A673 (cell line): Measurements from ENCODE around the gene ATP2B2. TPM values are rescaled to one million over a fixed set of nuclear protein-coding genes. Genes with fewer than 3 reads are reported as not detected.

Source experiments
- Bru-seq: library from RNA; stranded (reverse); fragments of 400-500 nt; gene quantifications from one replicate; lab custom pipeline; 2021; lab: Mats Ljungman, UMichigan
- BruChase-seq, 2 experiments: library from RNA; stranded (reverse); fragments of 400-500 nt; gene quantifications; one replicate each; lab custom pipeline; 2021; lab: Mats Ljungman, UMichigan
- BruUV-seq: library from RNA; stranded (reverse); fragments of 400-500 nt; replicated peaks from 2 replicates; lab custom pipeline; 2021; lab: Mats Ljungman, UMichigan
- CTCF ChIA-PET: fragments of 300-600 bp; sonication (Branson Sonifier 250); formaldehyde crosslinking; loops from one replicate; lab custom pipeline; 2022; ENCODE audit warnings: antibody characterized with exemption; lab: Charles Lee
- POLR2A ChIA-PET: fragments of 300-600 bp; sonication (Branson Sonifier 250); formaldehyde crosslinking; loops from one replicate; lab custom pipeline; 2022; ENCODE audit warnings: antibody characterized with exemption; ENCODE audit not compliant: low non-redundant PET; lab: Charles Lee
- DNase-seq: peaks from one replicate; pipeline ENCODE4 v3.0.0-alpha.2; 2015; ENCODE audit warnings: low spot score
- H3K27ac ChIP-seq: fragments of 200-600 bp; sonication (generic); 2 replicates; pipeline ENCODE4 v1.5.1; 2016; ENCODE audit warnings: mixed run types, low read depth, mild to moderate bottlenecking, mixed read lengths, antibody characterized with exemption, low read length; ENCODE audit not compliant: poor library complexity, severe bottlenecking
- H3K27me3 ChIP-seq: fragments of 200-600 bp; sonication (generic); replicated peaks from 2 replicates; pipeline ENCODE4 v1.6.1; 2017; ENCODE audit warnings: mixed run types, low read depth, mild to moderate bottlenecking, mixed read lengths, antibody characterized with exemption, low read length; ENCODE audit not compliant: insufficient read depth, poor library complexity
- H3K36me3 ChIP-seq: fragments of 200-600 bp; sonication (generic); 2 replicates; pipeline ENCODE4 v1.6.1; 2016; ENCODE audit warnings: mixed run types, mild to moderate bottlenecking, mixed read lengths, antibody characterized with exemption, low read length; ENCODE audit not compliant: insufficient read depth, poor library complexity, severe bottlenecking
- H3K4me1 ChIP-seq: fragments of 200-600 bp; sonication (generic); 2 replicates; pipeline ENCODE4 v1.6.1; 2017; ENCODE audit warnings: mixed run types, mild to moderate bottlenecking, mixed read lengths, antibody characterized with exemption, low read length; ENCODE audit not compliant: insufficient read depth, poor library complexity, severe bottlenecking
- H3K4me3 ChIP-seq: fragments of 200-600 bp; sonication (generic); 2 replicates; pipeline ENCODE4 v1.5.1; 2016; ENCODE audit warnings: low read depth, mixed run types, mild to moderate bottlenecking, mixed read lengths, low read length; ENCODE audit not compliant: poor library complexity, severe bottlenecking
- H3K9me3 ChIP-seq: fragments of 200-600 bp; sonication (generic); 2 replicates; pipeline ENCODE4 v1.6.1; 2016; ENCODE audit warnings: mixed run types, low read depth, mild to moderate bottlenecking, mixed read lengths, antibody characterized with exemption, low read length; ENCODE audit not compliant: poor library complexity, severe bottlenecking
- CTCF ChIP-seq: fragments of 300-800, 200-600 bp; sonication (generic); conservative IDR thresholded peaks from 2 replicates; pipeline ENCODE4 v1.5.1; 2017; ENCODE audit warnings: low read depth, mild to moderate bottlenecking, antibody characterized with exemption, low read length, moderate library complexity, mixed read lengths
- EZH2 ChIP-seq: fragments of 200-600 bp; sonication (generic); IDR thresholded peaks from 2 replicates; pipeline ENCODE4 v1.6.1; 2017; ENCODE audit warnings: borderline replicate concordance, low read depth, mild to moderate bottlenecking, mixed read lengths, antibody characterized with exemption, low read length; ENCODE audit not compliant: poor library complexity, severe bottlenecking
- intact Hi-C: fragments of 100-400 bp; cut with micrococcal nuclease; formaldehyde crosslinking; loops from one replicate; pipeline ENCODE4 v1.10.0; 2022; ENCODE audit not compliant: unreplicated experiment
- long read RNA-seq: library from polyadenylated mRNA; stranded (forward); transcript quantifications from one replicate; pipeline ENCODE4 v2.0.0, GENCODE V29; 2022
- total RNA-seq: library from RNA; stranded (reverse); gene quantifications from 2 replicates; pipeline ENCODE4 v1.2.3, GENCODE V29; 2021

Gene ATP2B2
- total RNA-seq (0.17 and 0.35 TPM in 2 replicates), Bru-seq, nascent RNA (percentile 7 among the genes with signal in this experiment), BruChase-seq, experiment 1, labeled RNA remaining after a 2-hour chase (percentile 9 among the genes with signal in this experiment), BruChase-seq, experiment 2, labeled RNA remaining after a 6-hour chase (percentile 7 among the genes with signal in this experiment)
- long read RNA-seq: 0 reads

- Histone ChIP-seq H3K27ac (no peak within 1 kb of the TSS), H3K4me3 (peak within 1 kb of the TSS; percentile 30), H3K27me3 (peaks cover 20% of the 10 kb centered on the region), H3K4me1 (no peaks in the 10 kb centered on the region), H3K36me3 (no peaks in the 10 kb centered on the region), H3K9me3 (no peaks in the 10 kb centered on the region)
- DNase-seq: peak; percentile 27
- ChIA-PET CTCF (no interaction called here), POLR2A (no interaction called here)
- BruUV-seq: no TSS peak
- intact Hi-C loops: no loop called here
- TF ChIP-seq EZH2 (no peak), CTCF (no peak)
Measured at GRCh38 chr3:10505050-10505790, at the start of gene ATP2B2. TSS of gene ATP2B2 (minus strand) at chr3:10505586. CDS start at chr3:10449543, 56,043 bp downstream.

- H3K4me3 ChIP-seq: no peak overlapping the region
- no peaks in the 10 kb centered on the region for H3K36me3 ChIP-seq
- no TSS peak for BruUV-seq
- CTCF ChIA-PET: interaction anchor here (0.6 kb wide), 1 partner anchor 19 kb away, joined by 3 read pairs; no protein-coding TSS in a partner anchor
- H3K27me3 ChIP-seq: peaks cover 7% of the 10 kb centered on the region
- no peaks in the 10 kb centered on the region for H3K9me3 ChIP-seq
- POLR2A ChIA-PET: no interaction called here
- H3K4me1 ChIP-seq: peaks cover 7% of the 10 kb centered on the region
- H3K27ac ChIP-seq: no peak overlapping the region
- TF ChIP-seq CTCF: no peak
- no peak for TF ChIP-seq EZH2
- intact Hi-C loops: no loop called here
- DNase-seq: no peak
Measured at GRCh38 chr3:10554746-10555145, 49.4 kb upstream of the ATP2B2 start.

- DNase-seq: no peak
- POLR2A ChIA-PET: no interaction called here
- intact Hi-C loops: no loop called here
- H3K4me1 ChIP-seq: peaks cover 7% of the 10 kb centered on the region
- no peak overlapping the region for H3K4me3 ChIP-seq
- H3K36me3 ChIP-seq: no peaks in the 10 kb centered on the region
- peaks cover 4% of the 10 kb centered on the region for H3K27me3 ChIP-seq
- CTCF ChIA-PET: interaction anchor here (0.6 kb wide), 1 partner anchor 18 kb away, joined by 3 read pairs; no protein-coding TSS in a partner anchor
- TF ChIP-seq EZH2 (no peak), CTCF (no peak)
- H3K27ac ChIP-seq: no peak overlapping the region
- no peaks in the 10 kb centered on the region for H3K9me3 ChIP-seq
- no TSS peak for BruUV-seq
Measured at GRCh38 chr3:10554236-10554611, 48.8 kb upstream of the ATP2B2 start.
